HG02884 (cell line): ENCODE results near the gene ZNF322.
"Not testable (repeated sequence)": the region's sequence is repeated elsewhere in the genome, so short reads cannot be mapped to it uniquely, and the experiment has no call there.

ENCODE experiments used
- ATAC-seq: cut with Tn5 transposase; IDR thresholded peaks from one replicate; pipeline ENCODE4 v1.9.1; 2021; ENCODE audit warnings: mild to moderate bottlenecking, moderate library complexity; ENCODE audit not compliant: unreplicated experiment

Gene ZNF322, protein sequence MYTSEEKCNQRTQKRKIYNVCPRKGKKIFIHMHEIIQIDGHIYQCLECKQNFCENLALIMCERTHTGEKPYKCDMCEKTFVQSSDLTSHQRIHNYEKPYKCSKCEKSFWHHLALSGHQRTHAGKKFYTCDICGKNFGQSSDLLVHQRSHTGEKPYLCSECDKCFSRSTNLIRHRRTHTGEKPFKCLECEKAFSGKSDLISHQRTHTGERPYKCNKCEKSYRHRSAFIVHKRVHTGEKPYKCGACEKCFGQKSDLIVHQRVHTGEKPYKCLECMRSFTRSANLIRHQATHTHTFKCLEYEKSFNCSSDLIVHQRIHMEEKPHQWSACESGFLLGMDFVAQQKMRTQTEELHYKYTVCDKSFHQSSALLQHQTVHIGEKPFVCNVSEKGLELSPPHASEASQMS

DNA sequence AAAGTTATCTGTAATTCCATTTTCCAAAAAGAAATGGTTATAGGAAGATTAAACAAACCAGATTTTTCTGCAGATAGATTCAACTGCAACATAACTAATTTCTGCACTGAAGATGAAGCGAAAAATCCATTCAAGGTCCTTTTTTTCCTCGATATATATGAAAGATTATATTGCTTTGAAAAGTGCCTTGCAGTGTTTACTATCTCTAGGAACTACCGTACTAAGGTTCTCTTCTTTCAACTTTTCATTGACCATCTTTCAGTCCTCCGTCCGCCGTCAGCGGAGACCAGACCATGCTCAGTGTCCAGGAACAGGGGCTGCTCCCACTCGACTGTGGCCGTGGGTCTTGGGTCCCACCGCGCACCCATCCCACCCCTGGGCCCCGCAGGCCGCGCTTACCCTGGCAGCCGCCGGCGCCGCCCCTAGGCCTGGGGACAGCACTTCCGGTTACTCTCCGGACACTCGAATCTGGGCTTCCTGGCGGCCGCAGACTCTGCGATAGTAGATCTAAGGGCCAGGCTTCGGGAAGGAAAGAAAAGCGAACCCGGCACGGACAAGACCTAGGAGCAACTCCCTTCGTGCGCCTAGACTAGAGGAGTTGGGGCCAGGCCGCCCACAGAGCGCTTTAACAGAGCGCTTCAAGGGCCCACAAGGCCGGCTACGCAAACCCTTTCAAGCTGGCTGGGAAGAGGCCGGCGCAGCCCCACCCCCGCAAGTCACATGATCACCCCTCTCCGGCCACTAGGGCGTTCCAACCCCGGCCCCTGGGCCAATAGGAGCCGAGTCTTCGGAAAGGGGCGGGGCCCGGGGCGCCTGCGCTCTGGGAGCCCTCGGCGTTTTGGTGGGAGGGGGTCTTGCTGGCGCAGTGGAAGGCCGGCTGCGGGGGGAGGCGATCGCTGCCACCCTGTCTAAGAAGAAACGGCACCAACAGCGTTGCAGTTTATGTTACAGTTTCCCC lies at the start of gene ZNF322:
Gene ZNF322, minus strand, starts transcription at position 705 of the 958 bp plus-strand sequence. CDS start 21,193 bp downstream, outside the sequence.
- peak; percentile 99 for ATAC-seq

DNA sequence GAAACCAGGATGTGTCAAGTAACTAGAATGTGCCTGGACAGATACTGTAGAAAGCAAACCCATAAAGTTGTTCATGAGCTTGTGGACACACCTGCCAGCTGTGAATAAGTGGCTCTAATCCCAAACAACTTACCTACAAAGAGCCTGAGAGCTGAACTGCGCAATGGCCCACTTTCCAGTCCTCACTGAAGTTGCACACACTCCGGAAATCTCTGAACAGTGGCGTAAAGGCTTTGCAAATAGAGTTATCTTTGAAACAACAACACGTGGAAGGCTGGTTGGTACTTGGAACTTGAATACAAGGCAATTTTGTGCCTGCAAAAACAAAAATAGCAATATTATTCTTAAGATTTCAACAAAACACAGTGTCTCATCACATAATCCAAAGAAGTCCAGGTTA lies 46.2 kb upstream of the ZNF322 start:
- ATAC-seq = not testable (repeated sequence)

DNA sequence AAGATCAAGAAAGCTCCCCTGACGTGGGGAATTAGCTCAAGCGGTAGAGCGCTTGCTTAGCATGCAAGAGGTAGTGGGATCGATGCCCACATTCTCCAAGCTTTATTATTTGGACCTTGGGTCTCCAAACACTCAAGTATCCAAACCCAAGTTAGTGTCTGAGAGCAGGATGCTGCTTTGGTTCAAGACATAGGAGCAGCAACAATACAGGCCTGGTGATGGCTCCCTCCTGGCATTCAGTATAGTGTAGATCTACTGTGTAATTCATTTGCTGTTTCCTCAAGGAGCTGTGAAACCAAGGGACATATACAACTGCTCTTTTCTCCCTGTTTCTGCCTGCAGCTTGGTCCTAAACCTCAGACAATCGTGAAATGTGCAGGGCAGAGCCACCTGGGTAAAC lies 45.8 kb upstream of the ZNF322 start:
- ATAC-seq = not testable (repeated sequence)

DNA sequence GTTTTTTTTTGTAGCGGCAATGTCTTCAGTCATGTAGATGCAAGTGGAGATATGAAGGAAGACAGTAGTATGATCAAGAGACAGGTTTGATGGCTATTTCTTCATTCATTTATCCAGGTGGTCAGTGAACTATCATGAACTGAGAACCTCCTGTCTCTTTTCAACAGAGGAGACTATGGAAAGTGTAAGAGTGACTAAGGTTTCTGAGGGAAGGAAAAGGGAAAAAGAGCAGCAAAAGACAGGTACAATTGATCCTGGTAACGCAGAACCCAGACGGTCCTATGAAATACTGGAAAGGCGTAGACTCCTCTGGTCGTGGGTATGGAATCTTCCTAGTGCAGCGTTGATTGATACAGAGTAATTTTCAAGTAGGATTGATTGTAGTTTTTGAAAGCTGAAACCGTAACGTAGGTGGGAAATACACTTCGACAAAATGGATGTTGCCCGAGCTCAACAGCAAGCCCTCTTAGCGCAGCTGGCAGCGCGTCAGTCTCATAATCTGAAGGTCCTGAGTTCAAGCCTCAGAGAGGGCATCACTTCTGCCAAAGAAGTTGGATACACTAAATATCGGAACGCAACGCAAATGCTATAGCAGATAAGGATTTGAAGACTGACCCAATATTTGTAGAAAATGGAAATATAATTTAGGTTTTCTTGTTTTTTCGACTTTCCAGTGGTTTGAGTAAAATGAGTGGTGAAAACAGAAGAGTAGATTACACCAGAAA lies 41.6 kb upstream of the ZNF322 start:
- not testable (repeated sequence) for ATAC-seq

DNA sequence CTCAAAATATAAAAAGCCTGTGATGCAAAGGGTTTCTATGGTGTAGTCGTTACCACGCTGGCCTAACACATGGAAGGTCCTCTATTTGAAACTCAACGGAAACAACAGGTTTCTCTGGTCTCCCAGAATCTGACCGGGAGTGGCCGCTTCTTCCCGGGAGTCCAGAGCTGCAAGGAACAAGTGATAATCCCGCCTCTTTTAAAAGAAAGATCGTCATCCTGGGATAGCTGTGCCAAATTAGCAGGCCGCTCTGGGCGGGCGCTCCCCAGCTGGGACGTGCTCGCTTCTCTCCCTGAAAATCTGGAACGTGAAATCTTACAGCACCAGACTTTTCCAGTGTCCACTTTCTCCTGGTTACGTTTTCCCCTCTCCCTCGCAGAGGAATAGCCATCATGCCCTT lies 38.0 kb upstream of the ZNF322 start:
- not testable (repeated sequence) for ATAC-seq

DNA sequence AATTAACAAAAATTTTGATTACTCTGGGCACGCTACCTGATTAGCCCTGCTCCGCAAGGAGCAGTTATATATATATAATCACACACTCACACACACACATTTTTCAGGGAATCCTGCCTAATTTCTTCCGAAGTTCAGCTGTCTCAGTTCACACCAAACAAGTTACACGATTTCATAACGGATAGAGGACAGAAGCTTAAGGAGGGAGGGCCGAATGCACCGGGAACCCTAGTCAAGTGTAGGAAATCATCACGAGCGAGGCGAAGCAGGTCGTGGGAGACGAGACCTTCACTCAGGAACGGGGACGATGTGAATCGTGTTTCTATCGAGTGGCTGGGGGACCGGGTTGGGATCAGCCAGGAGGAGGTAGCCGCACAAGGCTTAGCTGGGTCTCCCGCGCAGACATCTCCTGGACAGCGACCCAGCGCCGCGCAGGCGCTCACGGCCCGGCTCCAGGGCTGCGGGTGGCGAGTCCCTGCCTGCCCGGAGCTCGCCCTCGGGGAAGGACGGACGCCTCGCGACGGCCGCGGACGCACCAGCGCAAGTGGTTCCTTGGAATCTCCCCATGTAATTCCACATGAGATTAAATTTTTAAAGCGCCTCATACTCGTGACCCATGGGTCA lies 29.9 kb upstream of the ZNF322 start:
- ATAC-seq = not testable (repeated sequence)

DNA sequence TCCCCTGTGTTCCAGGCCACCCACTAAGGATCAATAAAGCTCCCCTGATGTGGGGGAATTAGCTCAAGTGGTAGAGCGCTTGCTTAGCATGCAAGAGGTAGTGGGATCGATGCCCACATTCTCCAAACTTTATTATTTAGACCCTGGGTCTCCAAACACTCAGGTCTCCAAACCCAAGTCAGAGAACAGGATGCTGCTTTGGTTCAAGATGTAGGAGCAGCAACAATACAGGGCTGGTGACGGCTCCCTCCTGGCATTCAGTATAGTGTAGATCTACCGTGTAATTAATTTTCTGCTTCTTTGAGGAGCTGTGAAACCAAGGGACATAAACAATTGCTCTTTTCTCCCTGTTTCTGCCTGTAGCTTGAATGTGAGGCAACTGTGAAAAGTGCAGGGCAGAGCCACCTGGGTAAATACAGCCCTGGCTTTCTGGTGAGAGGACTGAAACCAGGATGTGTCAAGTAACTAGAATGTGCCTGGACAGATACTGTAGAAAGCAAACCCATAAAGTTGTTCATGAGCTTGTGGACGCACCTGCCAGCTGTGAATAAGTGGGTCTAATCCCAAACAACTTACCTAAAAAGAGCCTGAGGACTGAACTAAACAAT lies 23.0 kb upstream of the ZNF322 start:
- not testable (repeated sequence) for ATAC-seq

DNA sequence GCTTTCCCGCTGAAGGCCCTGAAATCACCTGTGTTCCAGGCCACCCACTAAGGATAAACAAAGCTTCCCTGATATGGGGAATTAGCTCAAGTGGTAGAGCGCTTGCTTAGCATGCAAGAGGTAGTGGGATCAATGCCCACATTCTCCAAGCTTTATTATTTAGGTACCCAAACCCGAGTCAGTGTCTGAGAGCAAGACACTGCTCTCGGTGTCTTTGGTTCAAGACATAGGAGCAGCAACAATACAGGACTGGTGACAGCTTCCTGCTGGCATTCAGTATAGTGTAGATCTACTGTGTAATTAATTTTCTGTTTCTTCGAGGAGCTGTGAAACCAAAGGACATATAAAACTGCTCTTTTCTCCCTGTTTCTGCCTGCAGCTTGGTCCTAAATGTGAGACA lies 13.7 kb upstream of the ZNF322 start:
- not testable (repeated sequence) for ATAC-seq

DNA sequence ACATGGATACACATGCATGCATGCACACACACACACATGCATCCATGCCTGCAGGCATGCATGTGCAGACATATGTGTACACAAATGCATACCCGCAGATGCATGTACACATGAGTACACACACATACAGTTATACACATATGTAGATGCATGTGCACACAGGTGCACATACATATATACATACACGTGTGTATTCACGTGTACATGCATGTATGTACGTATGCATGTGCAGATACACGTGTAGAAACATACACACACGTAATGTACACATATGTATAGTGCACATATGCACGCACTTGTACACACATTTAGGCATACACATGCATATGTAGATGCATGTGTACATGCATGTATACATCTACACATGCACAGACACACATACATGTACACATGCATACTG lies 11.0 kb upstream of the ZNF322 start:
- ATAC-seq = not testable (repeated sequence)

DNA sequence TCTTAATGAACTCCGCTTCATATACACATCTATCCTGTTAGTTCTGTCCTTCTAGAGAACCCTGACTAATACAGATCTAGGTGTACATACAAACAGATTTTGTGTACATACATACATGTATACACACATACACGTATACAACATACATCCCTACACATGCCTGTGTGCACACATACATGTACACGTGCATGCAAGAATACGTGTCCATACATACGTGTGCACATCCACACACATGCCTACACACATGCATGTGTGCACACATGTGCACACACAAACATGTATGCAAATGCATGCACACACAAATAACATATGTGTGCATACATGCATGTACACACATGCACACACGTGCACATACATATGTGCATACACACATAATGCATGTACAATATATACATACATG lies 10.5 kb upstream of the ZNF322 start:
- not testable (repeated sequence) for ATAC-seq

DNA sequence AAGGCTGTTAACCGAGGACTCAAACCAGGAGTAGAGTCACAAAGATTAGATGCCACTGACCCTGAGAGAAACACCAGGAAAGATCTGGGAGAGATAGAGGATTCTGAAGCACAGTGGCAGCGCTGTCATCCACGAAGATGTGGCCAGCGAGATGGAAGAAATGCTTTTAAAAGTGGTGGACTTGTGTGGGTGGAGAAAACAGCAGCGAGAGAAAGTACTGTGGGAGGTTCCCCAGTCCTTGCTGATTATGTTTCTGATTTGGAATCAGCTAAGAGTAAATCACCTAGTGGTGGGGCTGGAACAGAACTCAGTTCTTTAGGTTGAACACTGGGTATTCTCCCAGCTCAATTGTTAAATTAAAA lies 435 bp upstream of the ZNF322 start:
- peak; percentile 27 for ATAC-seq

DNA sequence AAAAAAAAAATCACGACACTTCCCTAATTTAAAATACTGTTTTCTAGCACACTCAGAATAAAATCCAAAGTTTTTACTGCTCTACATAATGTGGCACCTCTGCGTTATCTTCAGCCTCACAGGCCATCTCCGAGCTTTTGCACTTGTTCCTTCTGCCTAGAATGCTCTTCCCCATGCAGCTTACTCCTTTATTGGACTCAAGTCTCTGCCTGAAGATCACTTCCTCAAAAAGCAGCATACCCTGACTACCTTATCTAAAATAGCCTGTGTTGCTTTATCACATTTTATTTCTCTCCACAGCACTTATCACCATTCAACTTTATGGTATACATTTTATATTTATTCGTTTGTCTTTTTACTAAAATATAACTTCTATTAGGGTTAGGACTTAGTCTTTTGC lies 2.3 kb downstream of the ZNF322 start:
- ATAC-seq = no peak

DNA sequence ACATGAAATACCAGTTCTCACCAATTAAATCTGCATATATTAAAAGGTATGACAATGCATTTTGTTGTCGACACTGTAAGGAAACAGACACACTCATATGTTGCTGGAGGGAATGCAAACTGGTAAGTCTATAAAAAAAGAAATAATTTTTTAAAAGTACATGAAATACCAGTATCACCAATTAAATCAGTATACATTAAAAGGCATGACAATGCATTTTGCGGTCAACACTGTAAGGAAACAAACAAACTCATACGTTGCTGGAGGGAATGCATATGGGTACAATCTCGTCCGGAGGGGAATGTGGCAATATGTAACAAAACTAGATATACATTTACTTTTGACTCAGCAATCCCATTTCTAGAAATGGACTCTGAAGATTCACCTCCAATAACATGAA lies 6.5 kb downstream of the ZNF322 start:
- no peak for ATAC-seq

DNA sequence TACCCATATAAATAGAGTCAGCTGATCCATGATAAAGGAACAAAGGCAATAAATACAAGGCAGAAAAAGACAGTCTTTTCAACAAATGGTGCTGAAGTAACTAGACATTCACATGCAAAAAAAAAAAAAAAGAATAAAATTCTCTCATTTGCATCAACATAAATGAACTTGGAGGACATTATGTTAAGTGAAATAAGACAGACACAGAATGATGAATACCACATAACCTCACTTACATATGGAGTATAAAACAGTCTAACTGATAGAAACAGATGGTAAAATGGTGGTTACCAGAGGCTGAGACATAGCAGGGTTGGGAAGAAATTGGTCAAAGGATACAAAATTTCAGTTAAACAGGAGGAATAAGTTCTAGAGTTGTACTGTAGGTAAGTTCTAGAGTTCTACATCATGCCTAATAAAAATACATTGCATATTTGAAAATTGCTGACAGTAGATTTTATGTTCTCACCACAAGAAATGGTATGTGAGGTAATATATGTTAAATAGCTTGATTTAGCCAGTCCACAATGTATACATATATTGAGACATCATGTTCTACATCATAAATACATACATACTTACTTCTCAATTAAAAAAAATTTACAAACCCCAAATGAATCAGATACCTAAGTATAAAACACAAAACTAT lies 8.3 kb downstream of the ZNF322 start:
- ATAC-seq = no peak

DNA sequence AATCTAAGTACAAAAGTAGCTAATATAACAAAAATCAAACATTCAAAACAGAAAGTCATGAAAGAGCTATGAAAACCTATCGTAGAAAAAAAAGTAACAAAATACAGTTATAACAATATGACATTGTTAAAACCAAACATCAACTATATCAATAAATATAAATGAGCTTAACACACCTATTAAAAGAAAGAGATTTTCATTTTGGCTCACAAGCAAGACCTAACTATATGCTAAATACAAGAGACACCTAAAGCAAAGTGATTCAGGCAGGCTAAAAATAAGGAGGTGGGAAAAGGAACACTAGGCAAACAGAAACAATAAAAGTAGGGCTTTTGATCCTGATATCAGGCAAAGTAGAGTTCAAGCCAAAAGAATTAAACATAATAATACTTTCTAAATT lies 13.5 kb downstream of the ZNF322 start:
- ATAC-seq = no peak

DNA sequence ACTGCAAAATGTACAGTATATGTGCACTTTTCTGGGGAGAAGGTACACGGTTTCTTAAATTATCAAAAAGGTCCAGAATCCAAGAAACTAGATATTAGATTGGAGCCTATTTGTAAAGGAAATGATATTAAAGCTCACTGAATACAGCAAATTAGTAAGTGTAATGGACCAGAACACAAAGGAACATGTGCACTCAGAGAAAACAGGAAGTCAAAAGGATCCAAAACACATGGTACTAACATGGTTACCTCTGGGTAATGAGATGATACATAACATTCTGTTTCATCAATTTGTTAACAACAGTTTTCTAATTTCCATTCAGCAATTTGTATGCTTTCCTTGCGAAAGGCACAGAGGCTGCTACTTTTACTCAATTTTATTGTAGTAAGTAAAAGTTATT lies 18.7 kb downstream of the ZNF322 start:
- ATAC-seq = no peak

DNA sequence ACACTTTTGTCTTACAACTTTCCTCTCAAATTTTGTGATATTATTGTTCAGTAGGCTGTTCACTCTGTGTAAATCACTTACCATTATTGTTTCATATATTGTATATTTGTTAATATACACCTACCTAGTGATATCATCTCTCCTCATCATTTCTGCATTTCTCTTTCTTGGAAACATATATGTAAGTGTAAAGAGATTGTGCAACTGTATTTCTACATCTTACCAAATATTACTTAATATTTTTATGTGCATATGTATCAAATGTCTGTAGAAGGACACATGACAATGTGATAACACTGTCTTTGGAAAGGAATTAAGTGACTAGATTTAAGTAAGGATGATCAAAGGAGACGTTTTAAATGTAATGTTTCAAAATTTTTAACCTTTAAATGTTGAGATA lies 30.2 kb downstream of the ZNF322 start:
- no peak for ATAC-seq

DNA sequence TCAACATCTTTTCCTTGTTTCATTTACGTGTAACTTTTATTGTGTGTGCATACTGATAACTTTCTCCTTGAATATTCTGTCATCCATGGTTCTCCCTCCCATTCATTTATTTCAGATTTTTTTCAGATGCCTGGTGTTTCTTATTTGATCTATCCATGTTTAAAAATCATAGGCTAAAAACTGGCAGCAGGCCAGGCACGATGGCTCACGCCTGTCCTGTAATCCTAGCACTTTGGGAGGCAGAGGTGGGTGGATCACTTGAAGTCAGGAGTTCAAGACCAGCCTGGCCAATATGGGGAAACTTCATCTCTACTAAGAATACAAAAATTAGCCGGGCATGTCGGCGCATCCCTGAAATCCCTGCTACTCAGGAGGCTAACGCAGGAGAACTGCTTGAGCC lies 31.7 kb downstream of the ZNF322 start:
- ATAC-seq = no peak

DNA sequence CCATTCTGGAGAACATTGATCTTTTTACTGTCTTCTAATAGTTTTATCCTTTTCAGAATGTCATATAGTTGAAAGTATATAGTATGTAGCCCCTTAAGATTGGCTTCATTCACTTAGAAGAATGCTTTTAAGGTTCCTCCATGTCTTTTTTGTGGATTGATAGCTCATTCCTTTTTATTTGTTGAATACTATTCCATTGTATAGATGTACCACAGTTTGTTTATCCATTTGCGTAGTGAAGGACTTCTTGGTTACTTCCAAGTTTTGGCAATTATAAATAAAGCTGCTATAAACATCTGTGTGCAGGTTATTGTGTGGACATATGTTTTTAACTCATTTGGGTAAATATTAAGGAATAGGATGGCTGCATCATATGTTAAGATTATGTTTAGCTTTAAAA lies 35.0 kb downstream of the ZNF322 start:
- ATAC-seq = no peak

DNA sequence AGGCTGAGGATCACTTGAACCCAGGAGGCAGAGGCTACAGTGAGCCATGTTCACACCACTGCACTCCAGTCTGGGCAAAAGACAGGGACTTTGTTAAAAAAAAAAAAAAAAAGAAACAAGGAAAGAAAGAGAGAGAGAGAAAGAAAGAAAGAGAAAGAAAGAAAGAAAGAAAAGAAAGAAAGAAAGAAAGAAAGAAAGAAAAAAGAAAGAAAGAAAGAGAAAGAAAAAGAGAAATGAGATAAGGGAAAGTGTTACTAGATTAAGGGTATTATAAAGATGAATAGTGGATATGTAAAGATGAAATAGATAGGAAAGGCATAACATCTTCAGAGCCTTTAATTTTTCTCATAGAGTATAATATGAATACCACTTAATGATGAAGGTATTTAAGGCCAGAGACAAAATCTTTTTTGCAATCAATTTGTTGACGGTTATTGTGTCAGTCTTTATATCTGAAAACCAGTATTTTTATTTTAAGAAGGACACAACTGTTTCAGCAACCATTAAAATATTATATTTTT lies 36.1 kb downstream of the ZNF322 start:
- ATAC-seq = no peak
